ENCODE data around the gene SAP30L.

SAP30L gene

DNA sequence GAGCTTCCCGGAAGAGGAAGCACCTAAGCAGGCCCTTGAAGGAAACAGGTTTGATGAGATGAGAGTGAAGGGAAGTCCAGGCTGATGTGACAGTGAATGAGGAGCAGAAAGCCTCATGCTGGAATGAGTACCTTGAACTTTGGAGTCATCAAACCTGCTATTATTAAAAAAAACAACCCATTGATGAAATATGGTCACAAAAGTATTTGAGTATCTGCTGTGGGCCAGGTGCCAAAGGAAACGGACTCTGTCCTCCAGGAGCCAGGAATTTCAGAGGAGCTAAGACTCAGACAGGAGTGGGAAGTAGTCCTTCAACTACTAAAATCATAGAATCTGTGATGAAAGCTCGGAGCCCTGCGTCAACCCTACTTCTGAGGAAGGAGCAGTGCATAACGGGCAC, 20.4 kb downstream of the SAP30L start:
- DNase-seq = no peak

GRCh38 chr5:154466671-154467070, 20.9 kb downstream of the SAP30L start:
- no peak for DNase-seq

- peak in 11 of 14 donors; percentile 2 to 61 (median 23) for DNase-seq
Measured at GRCh38 chr5:154467655-154468354, 22.0 kb downstream of the SAP30L start.

DNA sequence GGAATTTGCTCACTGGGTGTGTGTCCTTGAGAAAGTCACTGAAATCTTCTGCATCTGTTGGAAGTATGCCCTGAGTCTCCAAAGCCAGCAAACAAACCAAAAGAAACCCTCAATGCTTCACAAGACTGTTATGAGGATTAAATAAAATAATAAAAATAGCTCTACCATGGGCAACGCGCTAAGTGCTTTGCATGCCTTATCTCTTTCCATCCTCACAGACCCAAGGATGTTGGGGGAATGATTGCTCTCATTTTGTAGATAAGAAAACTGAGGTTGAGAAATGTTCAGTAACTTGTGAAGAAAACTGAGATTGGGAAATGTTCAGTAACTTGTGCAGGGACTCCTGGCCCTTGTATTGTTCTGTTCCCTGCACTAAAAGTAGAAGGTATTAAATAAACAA, 24.3 kb downstream of the SAP30L start:
- DNase-seq = no peak

GRCh38 chr5:154470947-154471870, 25.4 kb downstream of the SAP30L start:
- no peak for DNase-seq

DNA sequence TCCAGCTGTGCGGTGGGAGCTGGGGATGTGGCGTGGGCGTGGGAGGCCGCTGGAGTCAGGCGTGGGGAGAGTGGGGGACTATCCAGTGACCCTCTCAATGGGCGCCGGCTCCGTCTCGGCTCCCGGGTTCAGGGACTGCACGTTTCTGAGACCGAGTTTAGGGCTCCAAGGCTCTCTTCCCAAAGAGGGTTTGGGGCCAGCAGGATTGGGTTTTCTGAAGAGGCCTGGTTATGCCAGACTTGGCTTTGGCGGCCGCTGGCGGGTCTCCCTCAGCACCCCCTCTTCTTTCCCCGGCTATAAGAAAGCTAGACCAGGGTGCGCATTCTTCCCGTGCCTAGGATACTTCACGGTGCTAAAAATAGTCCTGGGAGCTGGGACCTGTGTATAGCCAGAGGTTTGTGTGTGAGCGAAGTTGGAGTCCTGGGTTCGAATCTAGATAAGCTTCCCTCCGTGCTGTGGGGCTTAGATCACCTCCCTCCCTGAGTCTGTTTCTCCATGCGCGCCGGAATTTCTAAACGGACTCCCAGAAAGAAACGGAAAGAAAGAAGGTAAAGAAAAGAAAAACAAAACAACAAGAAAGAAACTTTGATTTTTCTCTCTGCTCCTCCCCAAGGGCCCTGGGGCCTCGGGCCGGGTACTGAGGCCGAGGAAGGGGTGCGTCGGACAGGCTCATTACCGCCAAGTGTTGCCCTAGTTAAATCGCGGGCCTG, 27.2 kb downstream of the SAP30L start:
- no peak for DNase-seq

DNA sequence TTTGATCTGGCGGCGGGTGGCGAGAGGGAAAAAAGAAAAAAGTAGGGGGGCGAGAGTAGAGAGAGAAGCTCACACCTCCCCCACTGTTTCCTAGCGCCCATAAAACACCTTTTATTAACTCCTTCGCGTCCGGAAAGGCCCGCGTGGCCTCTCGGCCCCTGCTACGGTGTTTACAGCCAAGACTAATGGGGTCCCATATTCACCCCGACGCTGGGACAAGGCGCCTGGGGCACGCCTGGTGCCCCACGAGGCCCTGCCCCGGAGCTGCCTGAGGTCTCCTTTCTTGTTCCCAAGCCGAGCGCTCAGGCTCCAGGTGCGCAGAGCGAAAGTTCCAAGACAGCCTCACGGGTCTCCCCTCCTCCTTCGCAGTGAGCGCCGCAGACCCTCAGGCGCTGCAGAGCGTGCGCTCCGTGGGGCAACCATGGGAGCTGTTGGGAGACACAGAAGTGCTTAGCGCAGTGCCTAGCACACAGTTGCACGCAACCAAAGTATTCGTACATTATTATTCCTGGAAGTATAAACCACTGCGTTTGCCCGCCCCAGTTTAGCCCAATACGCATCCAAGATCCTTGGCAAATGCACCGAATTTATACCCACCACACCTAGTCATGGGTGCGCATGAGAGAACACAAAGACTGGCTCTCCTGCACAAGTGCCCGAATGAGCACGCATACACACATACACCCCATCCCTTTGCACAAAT, 27.9 kb downstream of the SAP30L start:
- DNase-seq = no peak

DNA sequence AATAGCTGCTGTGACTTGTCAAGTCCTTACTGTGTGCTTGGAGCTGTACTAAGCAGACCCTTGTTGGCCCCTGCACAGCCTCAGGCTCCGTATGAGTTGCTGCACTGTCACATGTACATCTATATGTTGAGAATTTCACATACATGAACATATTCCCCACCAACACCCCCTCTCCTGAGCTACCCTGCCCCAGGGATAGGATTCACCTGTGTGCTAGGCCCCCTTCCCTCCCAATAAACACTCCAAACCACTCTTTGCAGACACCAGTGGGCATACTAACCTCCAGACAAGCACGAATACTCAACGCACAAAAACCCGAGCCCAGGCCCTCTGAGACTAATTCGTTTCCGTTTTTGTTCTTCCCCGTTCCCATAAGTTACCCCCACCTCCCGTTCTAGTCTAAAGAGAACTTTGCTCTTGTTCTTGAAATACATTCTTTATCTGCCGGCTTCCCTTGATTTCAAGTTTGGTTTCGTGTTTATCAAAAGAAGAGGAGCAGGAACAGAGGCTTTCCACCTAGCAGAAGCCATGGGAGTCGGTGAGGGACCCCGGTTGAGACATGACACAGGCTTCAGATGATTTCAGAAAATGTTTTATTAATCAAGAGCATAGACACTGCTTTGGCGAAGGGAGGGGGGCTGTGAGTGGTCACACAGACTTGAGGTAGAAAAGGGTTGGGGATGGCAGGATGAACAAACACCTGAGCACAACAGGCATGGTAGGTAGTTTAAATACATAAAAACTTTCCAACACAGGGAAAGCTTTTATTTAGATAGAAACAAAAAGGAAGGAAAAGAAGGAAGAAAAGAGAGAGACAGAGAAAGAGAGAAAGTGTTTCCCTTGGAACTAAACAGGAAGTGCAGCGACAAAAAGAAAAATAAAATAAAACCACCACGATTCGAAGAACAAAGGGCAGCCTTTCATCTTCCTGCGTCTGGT, 28.9 kb downstream of the SAP30L start:
- no peak for DNase-seq

DNA sequence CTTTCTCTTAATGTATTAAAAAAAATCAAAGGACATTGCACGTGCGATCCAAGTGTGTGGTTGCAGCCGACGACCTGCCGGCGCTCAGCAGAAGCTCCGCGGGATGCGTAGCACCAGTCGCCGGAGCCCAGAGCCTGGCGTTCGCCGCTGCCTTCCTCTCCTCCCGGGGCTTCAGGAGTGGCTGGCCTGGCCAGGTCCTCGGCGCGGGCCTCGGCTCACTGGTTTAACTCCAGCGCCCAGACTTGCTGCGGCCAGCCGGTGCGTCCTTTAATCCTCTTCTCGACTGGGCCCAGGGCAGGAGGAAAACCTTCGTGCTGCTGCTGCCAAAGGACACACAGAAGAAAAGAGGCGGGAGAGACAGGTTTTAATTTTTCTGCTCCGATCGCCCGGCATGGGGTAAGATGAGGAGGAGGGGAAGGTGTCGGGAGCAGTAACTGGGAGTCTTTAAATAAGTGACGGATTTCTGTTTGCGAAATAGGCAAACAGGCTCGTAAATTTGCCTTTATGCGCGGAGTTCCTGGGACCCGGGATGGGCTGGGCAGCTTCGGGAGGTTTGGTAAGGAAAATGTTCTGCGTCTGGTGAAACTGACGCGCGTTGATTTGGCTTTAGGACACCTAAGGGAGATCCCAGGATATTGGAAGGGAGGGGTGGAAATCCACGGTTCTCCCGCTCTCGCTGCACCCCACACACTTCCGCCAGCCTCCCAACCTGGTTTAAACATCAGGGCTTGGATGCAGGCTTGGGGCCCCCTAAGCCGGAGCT, 30.0 kb downstream of the SAP30L start:
- no peak for DNase-seq

DNA sequence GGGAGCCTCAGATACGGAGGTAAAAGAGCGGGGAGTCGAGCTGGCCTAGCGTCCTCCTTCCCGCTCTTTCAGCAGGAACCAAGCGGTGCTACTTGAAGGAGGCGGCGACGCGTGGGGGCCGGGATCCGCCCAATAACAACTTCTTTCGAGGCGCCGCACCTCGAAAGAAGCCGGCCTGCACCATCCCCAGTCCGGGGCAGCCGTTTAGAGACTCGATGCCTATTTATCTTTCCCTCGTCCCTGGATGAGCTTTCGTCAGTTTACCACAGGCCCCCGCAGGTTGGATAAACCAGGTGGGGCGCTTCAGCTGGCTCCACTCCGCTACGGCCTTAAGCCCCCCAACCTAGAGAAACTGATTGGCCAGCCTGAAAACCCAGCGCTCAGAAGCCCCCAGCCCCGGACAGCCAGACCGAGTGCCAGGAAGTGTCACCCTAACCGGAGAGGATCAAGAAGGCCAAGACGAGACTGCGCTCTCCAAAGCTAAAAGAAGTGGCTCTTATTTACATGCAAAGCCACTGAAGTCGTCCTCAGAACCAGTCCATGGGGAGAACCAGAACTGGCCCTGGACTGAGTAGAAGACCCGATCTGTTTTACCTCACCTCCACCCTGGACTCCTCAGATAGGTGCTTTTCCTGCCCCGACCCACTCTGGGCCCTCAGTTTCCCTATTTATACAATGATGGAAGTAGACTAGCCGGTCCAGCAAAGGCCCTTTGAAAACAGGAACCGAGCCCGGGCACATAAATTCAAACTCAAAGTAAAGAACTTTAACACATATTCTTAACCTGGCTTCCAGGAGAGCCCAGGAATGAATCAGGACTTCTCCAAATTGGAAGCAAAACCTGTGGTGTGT, 30.8 kb downstream of the SAP30L start:
- DNase-seq = no peak

GRCh38 chr5:154477382-154478223, 31.8 kb downstream of the SAP30L start:
- DNase-seq = no peak

DNA sequence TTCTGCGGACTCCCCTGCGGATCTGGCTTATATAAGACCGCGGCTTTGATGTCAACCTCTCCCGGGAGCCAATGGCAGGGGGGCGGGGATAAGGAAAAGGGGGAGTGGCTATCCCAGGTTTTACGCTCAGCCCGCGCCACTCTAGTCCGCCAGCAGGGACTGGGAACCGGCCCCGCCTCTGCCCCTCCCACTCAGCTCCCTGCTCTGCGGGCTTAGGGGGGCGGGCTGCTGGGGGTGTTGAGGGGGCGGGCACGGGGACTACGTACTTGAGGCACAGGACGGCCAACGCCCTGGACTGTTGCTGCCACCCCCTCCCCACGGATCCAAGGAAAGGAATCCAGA, 32.4 kb downstream of the SAP30L start, which contains the start of gene HAND1:
Gene HAND1, minus strand, starts transcription at position 4 of the 342 bp plus-strand sequence. CDS start 219 bp downstream, outside the sequence.
- no peak for DNase-seq

DNA sequence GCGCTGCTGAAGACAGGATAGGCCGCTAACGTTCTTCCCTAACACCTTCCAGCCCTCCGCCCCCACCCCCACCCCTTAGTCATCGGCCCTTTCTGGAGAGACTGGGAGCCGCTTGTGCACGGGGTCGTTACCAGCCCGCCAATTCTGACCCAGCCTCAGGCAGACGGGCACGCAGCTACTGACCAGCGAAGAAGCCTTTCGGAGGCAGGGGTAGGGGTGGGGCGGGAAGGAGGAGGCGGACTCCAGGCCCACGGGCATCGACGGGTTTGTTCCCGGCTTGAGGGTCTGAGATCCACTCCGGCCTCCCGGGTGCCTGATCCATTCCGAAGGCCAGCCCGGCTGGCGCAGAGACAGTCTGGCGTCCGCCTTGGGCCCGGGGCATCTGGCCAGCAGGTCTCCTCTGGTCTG, 33.0 kb downstream of the SAP30L start:
- DNase-seq = no peak

- no peak for DNase-seq
Measured at GRCh38 chr5:154479160-154479943, 33.6 kb downstream of the SAP30L start.

GRCh38 chr5:154479944-154480750, 34.4 kb downstream of the SAP30L start:
- DNase-seq = no peak

- DNase-seq = no peak
Measured at GRCh38 chr5:154480847-154481246, 35.0 kb downstream of the SAP30L start.
